ENCODE data around the gene ZNF438.

The ZNF438 gene

DNA sequence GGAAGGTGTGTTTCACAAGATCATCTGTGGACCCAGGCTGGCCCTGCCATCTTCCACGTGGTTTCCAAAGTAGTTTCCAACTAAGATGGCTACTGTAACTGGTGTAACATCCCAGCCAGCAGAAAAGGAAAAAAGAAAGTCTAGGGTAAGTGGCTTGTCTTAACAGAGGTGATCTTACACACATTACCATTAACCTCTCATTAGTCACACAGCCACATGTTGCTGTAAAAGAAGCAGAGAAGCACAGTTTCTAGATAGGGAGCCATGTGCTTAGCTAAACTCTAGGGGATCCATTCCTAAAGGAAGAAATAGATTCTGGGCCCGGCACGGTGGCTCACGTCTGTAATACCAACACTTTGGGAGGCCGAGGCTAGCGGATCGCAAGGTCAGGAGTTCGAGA is 54.3 kb downstream of the ZNF438 start:
- no peak overlapping the region for H3K4me3 ChIP-seq (ENCODE audit: low read length)
- TF ChIP-seq, protein P1, sequence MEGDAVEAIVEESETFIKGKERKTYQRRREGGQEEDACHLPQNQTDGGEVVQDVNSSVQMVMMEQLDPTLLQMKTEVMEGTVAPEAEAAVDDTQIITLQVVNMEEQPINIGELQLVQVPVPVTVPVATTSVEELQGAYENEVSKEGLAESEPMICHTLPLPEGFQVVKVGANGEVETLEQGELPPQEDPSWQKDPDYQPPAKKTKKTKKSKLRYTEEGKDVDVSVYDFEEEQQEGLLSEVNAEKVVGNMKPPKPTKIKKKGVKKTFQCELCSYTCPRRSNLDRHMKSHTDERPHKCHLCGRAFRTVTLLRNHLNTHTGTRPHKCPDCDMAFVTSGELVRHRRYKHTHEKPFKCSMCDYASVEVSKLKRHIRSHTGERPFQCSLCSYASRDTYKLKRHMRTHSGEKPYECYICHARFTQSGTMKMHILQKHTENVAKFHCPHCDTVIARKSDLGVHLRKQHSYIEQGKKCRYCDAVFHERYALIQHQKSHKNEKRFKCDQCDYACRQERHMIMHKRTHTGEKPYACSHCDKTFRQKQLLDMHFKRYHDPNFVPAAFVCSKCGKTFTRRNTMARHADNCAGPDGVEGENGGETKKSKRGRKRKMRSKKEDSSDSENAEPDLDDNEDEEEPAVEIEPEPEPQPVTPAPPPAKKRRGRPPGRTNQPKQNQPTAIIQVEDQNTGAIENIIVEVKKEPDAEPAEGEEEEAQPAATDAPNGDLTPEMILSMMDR (conservative IDR thresholded peaks at IDR 0.05; ENCODE audit: low read depth, low read length): no peak
- no peak for DNase-seq (ENCODE audit: low read depth)

DNA sequence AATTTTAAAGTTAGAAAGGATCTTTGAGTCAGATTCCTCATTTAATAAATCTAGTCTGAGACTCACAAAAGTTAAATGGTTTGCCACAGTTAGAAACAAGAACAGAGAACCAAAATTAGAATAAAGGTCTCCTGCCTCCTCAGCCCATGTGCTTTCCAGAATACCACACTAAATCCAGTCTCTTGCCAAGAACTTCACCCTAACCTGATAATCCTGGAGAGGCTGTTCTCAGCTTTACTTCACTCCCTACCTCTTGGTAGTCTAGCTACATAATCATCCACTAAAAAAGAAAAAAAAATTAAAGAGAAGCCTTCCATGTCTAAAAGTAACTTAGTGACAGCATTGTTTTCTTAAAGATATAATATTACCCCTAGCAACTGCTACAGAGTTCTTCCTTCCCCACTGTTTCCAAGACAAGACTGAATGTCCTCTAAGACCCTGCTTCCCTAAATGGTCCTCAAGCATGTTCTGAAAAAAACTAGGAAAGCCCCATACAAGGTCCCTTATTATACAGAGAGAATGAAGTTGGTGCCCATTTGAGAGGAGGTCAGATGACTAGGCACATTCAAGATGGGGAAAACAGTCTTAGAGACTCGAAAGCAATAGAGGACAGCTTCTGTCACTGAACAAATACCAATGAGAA is 56.8 kb downstream of the ZNF438 start:
- DNase-seq (ENCODE audit: low read depth): no peak
- TF ChIP-seq, protein P1 (conservative IDR thresholded peaks at IDR 0.05; ENCODE audit: low read depth, low read length): no peak
- no peak overlapping the region for H3K4me3 ChIP-seq (ENCODE audit: low read length)

- DNase-seq (ENCODE audit: low read depth): no peak
- no peak overlapping the region for H3K4me3 ChIP-seq (ENCODE audit: low read length)
- TF ChIP-seq, protein P1 (conservative IDR thresholded peaks at IDR 0.05; ENCODE audit: low read depth, low read length): no peak
These were observed 57.3 kb downstream of the ZNF438 start for GRCh38 chr10:30974355-30974754.

DNA sequence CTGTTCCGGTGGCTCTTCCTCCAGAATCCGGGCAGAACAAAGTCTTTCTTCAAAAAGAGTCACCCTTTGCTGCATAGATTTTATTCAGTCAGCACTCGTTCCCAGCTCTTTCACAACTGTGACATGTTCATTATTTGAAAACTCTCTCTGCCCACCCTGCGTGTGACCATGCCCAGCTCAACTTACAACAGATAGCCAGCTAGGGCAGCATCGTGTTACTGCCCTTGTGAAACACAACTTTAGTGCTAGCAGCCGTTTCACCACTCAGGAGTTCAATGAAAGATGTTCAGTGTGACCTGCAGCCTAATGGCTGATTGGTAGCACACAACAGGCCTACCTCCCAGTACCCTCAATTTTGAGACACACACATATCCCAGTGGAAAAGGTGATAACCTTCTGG is 57.9 kb downstream of the ZNF438 start:
- no peak for DNase-seq (ENCODE audit: low read depth)
- TF ChIP-seq, protein P1 (conservative IDR thresholded peaks at IDR 0.05; ENCODE audit: low read depth, low read length): no peak
- no peak overlapping the region for H3K4me3 ChIP-seq (ENCODE audit: low read length)

GRCh38 chr10:30970760-30971460 is 60.8 kb downstream of the ZNF438 start:
- H3K4me3 ChIP-seq (ENCODE audit: low read length): no peak overlapping the region
- no peak for DNase-seq (ENCODE audit: low read depth)
- TF ChIP-seq, protein P1 (conservative IDR thresholded peaks at IDR 0.05; ENCODE audit: low read depth, low read length): no peak

DNA sequence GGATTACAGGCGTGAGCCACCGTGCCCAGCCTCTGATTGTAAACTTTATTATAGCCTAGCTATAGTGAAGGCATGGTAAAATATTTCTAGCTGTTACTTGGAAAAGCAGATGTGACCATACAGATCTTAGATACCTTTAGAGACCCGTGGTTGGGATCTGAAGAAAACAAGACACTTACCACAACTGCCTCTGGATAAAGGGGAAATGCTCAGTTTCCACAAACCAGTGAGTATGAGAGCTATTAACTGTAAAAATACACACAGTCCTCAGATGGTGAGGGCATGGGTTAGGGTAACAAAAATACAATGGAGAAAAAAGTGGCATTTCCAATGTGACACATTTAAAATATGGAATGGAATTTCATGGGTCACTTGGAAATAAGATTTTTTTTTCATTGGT is 63.0 kb downstream of the ZNF438 start:
- DNase-seq (ENCODE audit: low read depth): no peak
- TF ChIP-seq, protein P1 (conservative IDR thresholded peaks at IDR 0.05; ENCODE audit: low read depth, low read length): no peak
- H3K4me3 ChIP-seq (ENCODE audit: low read length): no peak overlapping the region
